ENCODE data around the gene FOXP1. TPM values are rescaled to one million over a fixed set of nuclear protein-coding genes. Genes with fewer than 3 reads are reported as not detected.

FOXP1 gene
- total and polyA plus RNA-seq, 2 of the 8 experiments (the other 6 are each of a cell fraction or from before 2014, with no cell fraction given), result 13.9 to 25.4 TPM

DNA sequence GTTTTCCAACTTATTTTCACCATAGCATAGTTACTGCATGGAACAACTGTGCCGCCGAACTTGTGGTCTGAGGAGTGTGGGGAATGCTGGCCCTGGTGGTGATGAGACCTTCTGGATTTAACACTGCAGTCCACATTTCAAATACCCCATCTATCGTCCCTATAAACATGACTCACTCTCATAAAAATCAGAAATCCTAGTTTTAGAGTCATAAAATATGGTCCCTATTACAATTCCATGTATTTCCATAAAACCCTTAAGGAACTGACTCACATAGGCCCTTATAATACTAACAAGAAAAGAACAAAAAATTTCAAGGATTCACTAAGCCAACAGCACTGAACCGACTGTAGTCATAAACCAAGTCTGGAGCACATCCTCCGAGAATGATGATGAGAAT, 147.2 kb downstream of the FOXP1 start (continued):
- TF ChIP-seq, protein P1, sequence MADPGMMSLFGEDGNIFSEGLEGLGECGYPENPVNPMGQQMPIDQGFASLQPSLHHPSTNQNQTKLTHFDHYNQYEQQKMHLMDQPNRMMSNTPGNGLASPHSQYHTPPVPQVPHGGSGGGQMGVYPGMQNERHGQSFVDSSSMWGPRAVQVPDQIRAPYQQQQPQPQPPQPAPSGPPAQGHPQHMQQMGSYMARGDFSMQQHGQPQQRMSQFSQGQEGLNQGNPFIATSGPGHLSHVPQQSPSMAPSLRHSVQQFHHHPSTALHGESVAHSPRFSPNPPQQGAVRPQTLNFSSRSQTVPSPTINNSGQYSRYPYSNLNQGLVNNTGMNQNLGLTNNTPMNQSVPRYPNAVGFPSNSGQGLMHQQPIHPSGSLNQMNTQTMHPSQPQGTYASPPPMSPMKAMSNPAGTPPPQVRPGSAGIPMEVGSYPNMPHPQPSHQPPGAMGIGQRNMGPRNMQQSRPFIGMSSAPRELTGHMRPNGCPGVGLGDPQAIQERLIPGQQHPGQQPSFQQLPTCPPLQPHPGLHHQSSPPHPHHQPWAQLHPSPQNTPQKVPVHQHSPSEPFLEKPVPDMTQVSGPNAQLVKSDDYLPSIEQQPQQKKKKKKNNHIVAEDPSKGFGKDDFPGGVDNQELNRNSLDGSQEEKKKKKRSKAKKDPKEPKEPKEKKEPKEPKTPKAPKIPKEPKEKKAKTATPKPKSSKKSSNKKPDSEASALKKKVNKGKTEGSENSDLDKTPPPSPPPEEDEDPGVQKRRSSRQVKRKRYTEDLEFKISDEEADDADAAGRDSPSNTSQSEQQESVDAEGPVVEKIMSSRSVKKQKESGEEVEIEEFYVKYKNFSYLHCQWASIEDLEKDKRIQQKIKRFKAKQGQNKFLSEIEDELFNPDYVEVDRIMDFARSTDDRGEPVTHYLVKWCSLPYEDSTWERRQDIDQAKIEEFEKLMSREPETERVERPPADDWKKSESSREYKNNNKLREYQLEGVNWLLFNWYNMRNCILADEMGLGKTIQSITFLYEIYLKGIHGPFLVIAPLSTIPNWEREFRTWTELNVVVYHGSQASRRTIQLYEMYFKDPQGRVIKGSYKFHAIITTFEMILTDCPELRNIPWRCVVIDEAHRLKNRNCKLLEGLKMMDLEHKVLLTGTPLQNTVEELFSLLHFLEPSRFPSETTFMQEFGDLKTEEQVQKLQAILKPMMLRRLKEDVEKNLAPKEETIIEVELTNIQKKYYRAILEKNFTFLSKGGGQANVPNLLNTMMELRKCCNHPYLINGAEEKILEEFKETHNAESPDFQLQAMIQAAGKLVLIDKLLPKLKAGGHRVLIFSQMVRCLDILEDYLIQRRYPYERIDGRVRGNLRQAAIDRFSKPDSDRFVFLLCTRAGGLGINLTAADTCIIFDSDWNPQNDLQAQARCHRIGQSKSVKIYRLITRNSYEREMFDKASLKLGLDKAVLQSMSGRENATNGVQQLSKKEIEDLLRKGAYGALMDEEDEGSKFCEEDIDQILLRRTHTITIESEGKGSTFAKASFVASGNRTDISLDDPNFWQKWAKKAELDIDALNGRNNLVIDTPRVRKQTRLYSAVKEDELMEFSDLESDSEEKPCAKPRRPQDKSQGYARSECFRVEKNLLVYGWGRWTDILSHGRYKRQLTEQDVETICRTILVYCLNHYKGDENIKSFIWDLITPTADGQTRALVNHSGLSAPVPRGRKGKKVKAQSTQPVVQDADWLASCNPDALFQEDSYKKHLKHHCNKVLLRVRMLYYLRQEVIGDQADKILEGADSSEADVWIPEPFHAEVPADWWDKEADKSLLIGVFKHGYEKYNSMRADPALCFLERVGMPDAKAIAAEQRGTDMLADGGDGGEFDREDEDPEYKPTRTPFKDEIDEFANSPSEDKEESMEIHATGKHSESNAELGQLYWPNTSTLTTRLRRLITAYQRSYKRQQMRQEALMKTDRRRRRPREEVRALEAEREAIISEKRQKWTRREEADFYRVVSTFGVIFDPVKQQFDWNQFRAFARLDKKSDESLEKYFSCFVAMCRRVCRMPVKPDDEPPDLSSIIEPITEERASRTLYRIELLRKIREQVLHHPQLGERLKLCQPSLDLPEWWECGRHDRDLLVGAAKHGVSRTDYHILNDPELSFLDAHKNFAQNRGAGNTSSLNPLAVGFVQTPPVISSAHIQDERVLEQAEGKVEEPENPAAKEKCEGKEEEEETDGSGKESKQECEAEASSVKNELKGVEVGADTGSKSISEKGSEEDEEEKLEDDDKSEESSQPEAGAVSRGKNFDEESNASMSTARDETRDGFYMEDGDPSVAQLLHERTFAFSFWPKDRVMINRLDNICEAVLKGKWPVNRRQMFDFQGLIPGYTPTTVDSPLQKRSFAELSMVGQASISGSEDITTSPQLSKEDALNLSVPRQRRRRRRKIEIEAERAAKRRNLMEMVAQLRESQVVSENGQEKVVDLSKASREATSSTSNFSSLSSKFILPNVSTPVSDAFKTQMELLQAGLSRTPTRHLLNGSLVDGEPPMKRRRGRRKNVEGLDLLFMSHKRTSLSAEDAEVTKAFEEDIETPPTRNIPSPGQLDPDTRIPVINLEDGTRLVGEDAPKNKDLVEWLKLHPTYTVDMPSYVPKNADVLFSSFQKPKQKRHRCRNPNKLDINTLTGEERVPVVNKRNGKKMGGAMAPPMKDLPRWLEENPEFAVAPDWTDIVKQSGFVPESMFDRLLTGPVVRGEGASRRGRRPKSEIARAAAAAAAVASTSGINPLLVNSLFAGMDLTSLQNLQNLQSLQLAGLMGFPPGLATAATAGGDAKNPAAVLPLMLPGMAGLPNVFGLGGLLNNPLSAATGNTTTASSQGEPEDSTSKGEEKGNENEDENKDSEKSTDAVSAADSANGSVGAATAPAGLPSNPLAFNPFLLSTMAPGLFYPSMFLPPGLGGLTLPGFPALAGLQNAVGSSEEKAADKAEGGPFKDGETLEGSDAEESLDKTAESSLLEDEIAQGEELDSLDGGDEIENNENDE (IDR thresholded peaks at IDR 0.05; ENCODE audit: insufficient replicate concordance, low read length), result no peak
- TF ChIP-seq YY1 (IDR thresholded peaks at IDR 0.05; ENCODE audit: low read depth, low read length) (no peak), KDM1A (IDR thresholded peaks at IDR 0.05; ENCODE audit: borderline replicate concordance, low read length) (no peak), POLR2A (IDR thresholded peaks at IDR 0.05; ENCODE audit: control extremely low read depth in 1 of 2, low read depth in 2 of 2, low read length in 2 of 2) (no peak), SIX5 (IDR thresholded peaks at IDR 0.05; ENCODE audit: low read depth, low read length) (no peak), POLR2AphosphoS5 (IDR thresholded peaks at IDR 0.05; ENCODE audit: low read depth, low read length) (no peak), CEBPB (IDR thresholded peaks at IDR 0.05; ENCODE audit: low read depth, low read length) (no peak), SIN3A (conservative IDR thresholded peaks at IDR 0.05 in 1 of 2, IDR thresholded peaks at IDR 0.05 in 1 of 2; ENCODE audit: low read depth in 1 of 2, low read length in 2 of 2) (no peak), PHF8 (conservative IDR thresholded peaks at IDR 0.05; ENCODE audit: low read depth, low read length) (no peak), NRF1 (IDR thresholded peaks at IDR 0.05; ENCODE audit: low read depth, low read length) (no peak), CHD1 (IDR thresholded peaks at IDR 0.05; ENCODE audit: low read depth, low read length) (no peak), SP1 (IDR thresholded peaks at IDR 0.05; ENCODE audit: low read depth, low read length) (no peak), TEAD4 (IDR thresholded peaks at IDR 0.05; ENCODE audit: low read depth, low read length) (no peak)

Data from H1 (cell line).